ENCODE data around the gene ANAPC2. TPM values are rescaled to one million over a fixed set of nuclear protein-coding genes. Genes with fewer than 3 reads are reported as not detected.

Gene ANAPC2
- 18.9 and 30.9 TPM in 2 replicates for total RNA-seq (ENCODE audit: low replicate concordance)

DNA sequence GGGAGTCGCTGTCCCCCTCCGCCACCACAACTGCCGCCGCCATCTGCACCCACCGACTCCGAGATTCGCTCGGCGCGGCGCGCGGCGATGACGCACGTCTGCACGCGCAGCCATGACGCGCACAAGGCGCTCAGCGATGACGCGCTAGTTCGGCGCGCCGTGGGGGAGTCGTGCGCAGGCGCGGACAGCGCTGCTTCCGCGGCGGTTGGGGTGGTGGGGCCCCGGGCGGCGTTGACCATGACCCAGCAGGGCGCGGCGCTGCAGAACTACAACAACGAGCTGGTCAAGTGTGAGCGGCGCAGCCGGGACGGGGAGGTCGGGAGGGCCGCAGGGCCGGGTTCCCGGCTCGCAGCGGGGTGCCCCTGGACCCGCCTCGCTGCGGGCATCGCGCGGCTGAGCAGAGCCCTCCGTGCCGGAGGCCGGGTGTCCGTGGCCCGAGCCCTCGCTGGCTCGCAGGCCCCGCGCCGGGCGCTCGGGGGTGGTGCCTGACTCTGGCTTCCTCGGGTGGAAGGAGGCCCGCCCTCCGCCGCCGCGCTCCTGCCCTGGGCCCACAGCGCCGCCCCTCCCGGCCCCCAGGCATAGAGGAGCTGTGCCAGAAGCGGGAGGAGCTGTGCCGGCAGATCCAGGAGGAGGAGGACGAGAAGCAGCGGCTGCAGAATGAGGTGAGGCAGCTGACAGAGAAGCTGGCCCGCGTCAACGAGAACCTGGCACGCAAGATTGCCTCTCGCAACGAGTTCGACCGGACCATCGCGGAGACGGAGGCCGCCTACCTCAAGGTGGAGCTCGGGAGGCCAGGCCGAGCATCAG lies at the start of gene ANAPC2, which contains the start of gene SSNA1:
TSS of gene ANAPC2 (minus strand) at position 71 of the 807 bp plus-strand sequence. CDS start at position 43, 28 bp downstream.
TSS of gene SSNA1 (plus strand) at position 187 of the 807 bp plus-strand sequence. CDS start at position 238, 51 bp downstream.
- Mint-ChIP-seq H3K4me3 (peak within 1 kb of the TSS; percentile 96), H3K36me3 (no peaks in the 10 kb centered on the region), H3K27ac (no peak within 1 kb of the TSS), H3K9me3 (no peaks in the 10 kb centered on the region), H3K27me3 (ENCODE audit: insufficient read depth, low read depth) (peaks cover 3% of the 10 kb centered on the region), H3K4me1 (peaks cover 28% of the 10 kb centered on the region)
- no peaks in the 10 kb centered on the region for H3K27me3 ChIP-seq
- DNase-seq (ENCODE audit: low spot score) = peak; percentile 98
- peaks cover 5% of the 10 kb centered on the region for H3K4me1 ChIP-seq
- H3K4me2 ChIP-seq = peak within 1 kb of the TSS; percentile 99
- peaks cover 24% of the 10 kb centered on the region for H4K20me1 ChIP-seq (ENCODE audit: low read depth)
- no peaks in the 10 kb centered on the region for H3K36me3 ChIP-seq
- peak within 1 kb of the TSS; percentile 90 for H3K9ac ChIP-seq
- peak within 1 kb of the TSS; percentile 83 for H2AFZ ChIP-seq (replicated peaks)
- H3K4me3 ChIP-seq = peak within 1 kb of the TSS; percentile 75
- no peaks in the 10 kb centered on the region for H3K9me3 ChIP-seq (ENCODE audit: low read depth)
- no peak within 1 kb of the TSS for H3K27ac ChIP-seq
- peaks cover 23% of the 10 kb centered on the region for H3K79me2 ChIP-seq (ENCODE audit: low read depth)
- TF ChIP-seq CTCF (IDR thresholded peaks at IDR 0.05) (peak; percentile 46), EZH2 (IDR thresholded peaks at IDR 0.05) (no peak), EZH2phosphoT487 (IDR thresholded peaks at IDR 0.05) (no peak)
- peaks cover 10% of the 10 kb centered on the region for H3F3A ChIP-seq (ENCODE audit: low read depth)

GRCh38 chr9:137236936-137237421 lies 48.6 kb upstream of the ANAPC2 start:
- H3F3A ChIP-seq (ENCODE audit: low read depth) = peaks cover 22% of the 10 kb centered on the region
- H3K9ac ChIP-seq = no peak overlapping the region
- peaks cover 3% of the 10 kb centered on the region for H3K36me3 Mint-ChIP-seq
- peak overlapping the region; percentile 5 for H3K4me3 ChIP-seq
- no peak overlapping the region for H3K27ac ChIP-seq
- peaks cover 13% of the 10 kb centered on the region for H3K4me1 Mint-ChIP-seq
- peaks cover 32% of the 10 kb centered on the region for H4K20me1 ChIP-seq (ENCODE audit: low read depth)
- peak; percentile 39 for DNase-seq (ENCODE audit: low spot score)
- H3K9me3 ChIP-seq (ENCODE audit: low read depth) = no peaks in the 10 kb centered on the region
- H3K27me3 Mint-ChIP-seq (ENCODE audit: insufficient read depth, low read depth) = peaks cover 2% of the 10 kb centered on the region
- H3K79me2 ChIP-seq (ENCODE audit: low read depth) = peaks cover 21% of the 10 kb centered on the region
- H3K4me1 ChIP-seq = peaks cover 8% of the 10 kb centered on the region
- no peak overlapping the region for H3K4me3 Mint-ChIP-seq
- H3K27ac Mint-ChIP-seq = no peak overlapping the region
- H3K36me3 ChIP-seq = no peaks in the 10 kb centered on the region
- TF ChIP-seq EZH2phosphoT487 (IDR thresholded peaks at IDR 0.05) = no peak
- TF ChIP-seq CTCF (IDR thresholded peaks at IDR 0.05) = no peak
- TF ChIP-seq EZH2 (IDR thresholded peaks at IDR 0.05) = no peak
- H3K4me2 ChIP-seq = peak overlapping the region; percentile 67
- H3K27me3 ChIP-seq = no peaks in the 10 kb centered on the region
- H2AFZ ChIP-seq (replicated peaks) = no peak overlapping the region
- no peaks in the 10 kb centered on the region for H3K9me3 Mint-ChIP-seq

DNA sequence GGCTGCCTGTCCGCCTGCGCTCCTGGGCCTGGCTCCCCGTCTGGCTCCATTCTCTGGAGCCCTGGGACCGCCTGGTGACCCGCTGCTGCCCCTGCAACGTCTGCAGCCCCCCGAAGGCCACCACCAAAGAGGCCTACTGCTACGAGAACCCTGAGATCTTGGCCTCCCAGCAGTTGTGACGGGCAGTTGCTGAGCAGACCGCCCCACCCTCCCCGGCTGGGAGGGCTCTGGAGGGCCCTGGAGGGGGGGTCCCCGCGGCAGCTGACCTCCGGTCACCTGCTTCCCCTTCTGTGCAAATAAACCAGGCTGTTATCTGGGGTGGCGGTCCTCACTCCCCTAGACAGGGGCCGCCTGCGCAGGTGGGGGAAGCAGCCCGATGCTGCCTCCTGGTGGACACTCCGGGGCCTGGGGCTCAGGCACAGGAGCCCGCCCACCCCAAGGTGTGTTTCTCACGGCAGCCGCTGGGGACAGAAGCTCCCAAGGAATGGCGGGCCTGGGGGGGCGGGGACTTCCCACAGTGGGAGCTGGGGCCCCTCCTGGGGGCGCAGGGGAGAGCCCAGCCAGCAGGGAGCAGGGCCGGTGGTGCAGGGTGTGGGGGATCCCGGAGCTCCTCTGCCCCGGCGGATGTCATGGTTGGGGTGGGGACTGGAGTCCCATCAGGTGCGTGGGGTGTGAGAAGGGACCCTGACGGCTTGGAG lies 48.0 kb upstream of the ANAPC2 start:
- Mint-ChIP-seq H3K27me3 (ENCODE audit: insufficient read depth, low read depth) (peaks cover 2% of the 10 kb centered on the region), H3K27ac (no peak overlapping the region), H3K4me3 (no peak overlapping the region), H3K9me3 (no peaks in the 10 kb centered on the region), H3K36me3 (peaks cover 3% of the 10 kb centered on the region), H3K4me1 (peaks cover 13% of the 10 kb centered on the region)
- H3K27me3 ChIP-seq = no peaks in the 10 kb centered on the region
- H2AFZ ChIP-seq (replicated peaks) = no peak overlapping the region
- peak overlapping the region; percentile 5 for H3K4me3 ChIP-seq
- TF ChIP-seq CTCF (IDR thresholded peaks at IDR 0.05) (peak; percentile 100), EZH2phosphoT487 (IDR thresholded peaks at IDR 0.05) (no peak)
- H3K4me2 ChIP-seq = peak overlapping the region; percentile 67
- H3K9me3 ChIP-seq (ENCODE audit: low read depth) = no peaks in the 10 kb centered on the region
- no peak overlapping the region for H3K27ac ChIP-seq
- H3K4me1 ChIP-seq = peaks cover 8% of the 10 kb centered on the region
- H4K20me1 ChIP-seq (ENCODE audit: low read depth) = peaks cover 27% of the 10 kb centered on the region
- no peak overlapping the region for H3K9ac ChIP-seq
- peaks cover 18% of the 10 kb centered on the region for H3F3A ChIP-seq (ENCODE audit: low read depth)
- peak; percentile 93 for DNase-seq (ENCODE audit: low spot score)
- H3K79me2 ChIP-seq (ENCODE audit: low read depth) = peaks cover 15% of the 10 kb centered on the region
- H3K36me3 ChIP-seq = no peaks in the 10 kb centered on the region
